Measurements from ENCODE around the gene FAM20A.

Gene FAM20A

GRCh38 chr17:68535922-68536321 lies 65.2 kb downstream of the FAM20A start:
- TF ChIP-seq CTCF (IDR thresholded peaks at IDR 0.05), result no peak

- no peak for TF ChIP-seq CTCF (IDR thresholded peaks at IDR 0.05)
These were observed 66.5 kb downstream of the FAM20A start for GRCh38 chr17:68534695-68535088.

GRCh38 chr17:68533887-68534694 lies 67.1 kb downstream of the FAM20A start:
- TF ChIP-seq CTCF (IDR thresholded peaks at IDR 0.05), result peak; percentile 53

- TF ChIP-seq CTCF (IDR thresholded peaks at IDR 0.05), result no peak
These were observed 68.3 kb downstream of the FAM20A start for GRCh38 chr17:68532826-68533225.

- TF ChIP-seq CTCF (IDR thresholded peaks at IDR 0.05), result no peak
These were observed 69.9 kb downstream of the FAM20A start for GRCh38 chr17:68531252-68531651.

- TF ChIP-seq CTCF (IDR thresholded peaks at IDR 0.05), result no peak
These were observed 73.9 kb downstream of the FAM20A start for GRCh38 chr17:68527314-68527713.

GRCh38 chr17:68526548-68526947 lies 74.6 kb downstream of the FAM20A start:
- TF ChIP-seq CTCF (IDR thresholded peaks at IDR 0.05), result no peak

GRCh38 chr17:68522266-68522665 lies 78.9 kb downstream of the FAM20A start:
- TF ChIP-seq CTCF (IDR thresholded peaks at IDR 0.05), result no peak

Data from LNCAP (cell line).